Body of pancreas (tissue), 4 donors: ENCODE data around the gene XPR1. TPM values are rescaled to one million over a fixed set of nuclear protein-coding genes. Genes with fewer than 3 reads are reported as not detected.

Experiments used
- ATAC-seq: fragments of 150-250 bp; one replicate; pipeline ENCODE4 v1.9.1; 2016
- DNase-seq, 4 donors: peaks; one replicate each; pipeline ENCODE4 v3.0.0-alpha.2; 2019
- H3K27ac ChIP-seq, 4 donors: fragments of 200-600 bp; sonication (generic); 1 replicate in 3 of 4; 2 replicates in 1 of 4; pipeline versions ENCODE4 v1.5.1 to v1.6.1; 2016 to 2019; ENCODE audit warnings: mild to moderate bottlenecking in 1 of 4, mixed read lengths in 1 of 4, moderate library complexity in 1 of 4
- H3K27me3 ChIP-seq, 2 donors: fragments of 200-600 bp; sonication (generic); one replicate each; pipeline ENCODE4 v1.6.0; 2016; ENCODE audit warnings: mild to moderate bottlenecking in 1 of 2
- H3K36me3 ChIP-seq, 2 donors: fragments of 200-600 bp; sonication (generic); replicated peaks in 1 of 2; 2 replicates each; pipeline ENCODE4 v1.5.1; 2016; ENCODE audit warnings: low read depth in 2 of 2; ENCODE audit not compliant: insufficient read depth in 1 of 2
- H3K4me1 ChIP-seq: fragments of 200-600 bp; sonication (generic); one replicate; pipeline ENCODE4 v1.6.0; 2016
- H3K4me3 ChIP-seq, 2 donors: fragments of 200-600 bp; sonication (generic); 1 replicate in 1 of 2; 2 replicates in 1 of 2; pipeline ENCODE4 v1.5.1; 2016 to 2019
- H3K9me3 ChIP-seq, 3 donors: fragments of 200-600 bp; sonication (generic); 1 replicate in 2 of 3; 2 replicates in 1 of 3; pipeline ENCODE4 v1.5.1; 2016
- CTCF ChIP-seq, 7 experiments: fragments of 450-650 bp in 4 of 7; fragments of 200-600 bp in 3 of 7; sonication (generic) in 3 of 7; IDR thresholded peaks; one replicate each; pipeline ENCODE4 v1.5.1; 2016 to 2019; ENCODE audit warnings: antibody characterized with exemption in 7 of 7
- POLR2A ChIP-seq, 3 donors: fragments of 450-650 bp; IDR thresholded peaks; one replicate each; pipeline ENCODE4 v1.6.1; 2016; ENCODE audit warnings: antibody characterized with exemption in 3 of 3, mild to moderate bottlenecking in 2 of 3
- WGBS, 2 donors: methylation state at CpG; one replicate each; pipeline ENCODE4 v1.1.5; 2017; 5-methylcytosine and 5-hydroxymethylcytosine counted together
- intact Hi-C: fragments of 100-400 bp; cut with DNase I; formaldehyde crosslinking; loops from one replicate; pipeline ENCODE4 v1.15.1; 2023
- total RNA-seq, 2 donors: library from RNA; depleted of rRNA; stranded (reverse); fragments of >200 nt; gene quantifications; one replicate each; pipeline ENCODE4 v1.1.0, GENCODE V29; 2016

XPR1 gene
- total RNA-seq, 2 donors from 2014 or later: 11.5 to 13.0 TPM

DNA sequence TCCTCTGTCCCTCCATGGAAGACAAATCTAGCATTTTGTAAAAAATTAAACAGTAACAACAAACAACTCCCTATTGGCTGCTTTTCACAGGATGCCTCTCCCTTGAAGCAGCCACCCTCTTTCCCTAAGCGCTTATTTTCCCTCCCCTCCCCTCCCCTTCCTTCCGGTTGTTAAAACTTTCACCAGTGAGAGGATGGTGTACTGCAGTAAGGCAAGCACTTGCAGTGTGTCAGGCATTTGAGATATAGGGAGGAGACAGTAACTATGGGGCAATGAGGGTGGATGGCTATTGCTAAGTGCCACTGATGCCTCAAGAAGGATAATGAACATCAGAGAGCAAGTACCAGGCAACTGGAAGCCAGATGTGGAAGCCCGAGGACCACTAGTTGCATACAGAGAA is 261.8 kb downstream of the XPR1 start:
- Histone ChIP-seq H3K4me1 (peaks cover 14% of the 10 kb centered on the region), H3K27me3 (no peaks in the 10 kb centered on the region), H3K36me3 (no peaks in the 10 kb centered on the region), H3K4me3 (no peak overlapping the region), H3K9me3 (no peaks in the 10 kb centered on the region), H3K27ac (no peak overlapping the region)
- intact Hi-C loops: loop anchor here (10.0 kb wide), 1 partner anchor 251 kb away; no protein-coding TSS in a partner anchor
- 76 to 93% methylated on average over 3 of the region's 3 CpGs for WGBS, 2 donors
- TF ChIP-seq CTCF (IDR thresholded peaks at IDR 0.05): no peak
- no peak for TF ChIP-seq POLR2A (IDR thresholded peaks at IDR 0.05)
- ATAC-seq: no peak
- no peak for DNase-seq

DNA sequence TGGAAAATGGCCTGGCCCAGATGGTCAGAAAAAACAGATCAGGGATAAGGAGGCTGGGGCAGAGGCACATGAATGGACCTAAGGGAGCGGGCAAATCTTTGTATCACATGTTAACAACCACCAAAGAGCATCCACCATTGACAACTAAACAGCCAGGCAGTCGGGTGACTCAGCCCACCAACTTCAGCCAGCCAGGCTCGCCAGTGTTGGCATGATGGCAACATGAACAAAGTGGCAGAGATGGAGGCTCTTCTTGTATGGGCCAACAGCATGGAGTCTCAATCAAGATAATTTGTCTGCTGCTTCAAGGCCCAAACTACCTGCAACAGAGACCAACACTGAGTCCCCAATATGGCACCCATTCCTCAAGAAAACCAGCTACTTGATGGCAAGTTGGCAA is 264.3 kb downstream of the XPR1 start:
- ATAC-seq: no peak
- Histone ChIP-seq H3K36me3 (no peaks in the 10 kb centered on the region), H3K9me3 (no peaks in the 10 kb centered on the region), H3K27me3 (no peaks in the 10 kb centered on the region), H3K4me1 (peaks cover 17% of the 10 kb centered on the region), H3K4me3 (no peak overlapping the region), H3K27ac (no peak overlapping the region)
- TF ChIP-seq CTCF (IDR thresholded peaks at IDR 0.05) (no peak), POLR2A (IDR thresholded peaks at IDR 0.05) (no peak)
- intact Hi-C loops: loop anchor here (10.0 kb wide), 1 partner anchor 249 kb away; no protein-coding TSS in a partner anchor
- no peak for DNase-seq
- WGBS, 2 donors: 89 to 96% methylated on average over 3 of the region's 3 CpGs

DNA sequence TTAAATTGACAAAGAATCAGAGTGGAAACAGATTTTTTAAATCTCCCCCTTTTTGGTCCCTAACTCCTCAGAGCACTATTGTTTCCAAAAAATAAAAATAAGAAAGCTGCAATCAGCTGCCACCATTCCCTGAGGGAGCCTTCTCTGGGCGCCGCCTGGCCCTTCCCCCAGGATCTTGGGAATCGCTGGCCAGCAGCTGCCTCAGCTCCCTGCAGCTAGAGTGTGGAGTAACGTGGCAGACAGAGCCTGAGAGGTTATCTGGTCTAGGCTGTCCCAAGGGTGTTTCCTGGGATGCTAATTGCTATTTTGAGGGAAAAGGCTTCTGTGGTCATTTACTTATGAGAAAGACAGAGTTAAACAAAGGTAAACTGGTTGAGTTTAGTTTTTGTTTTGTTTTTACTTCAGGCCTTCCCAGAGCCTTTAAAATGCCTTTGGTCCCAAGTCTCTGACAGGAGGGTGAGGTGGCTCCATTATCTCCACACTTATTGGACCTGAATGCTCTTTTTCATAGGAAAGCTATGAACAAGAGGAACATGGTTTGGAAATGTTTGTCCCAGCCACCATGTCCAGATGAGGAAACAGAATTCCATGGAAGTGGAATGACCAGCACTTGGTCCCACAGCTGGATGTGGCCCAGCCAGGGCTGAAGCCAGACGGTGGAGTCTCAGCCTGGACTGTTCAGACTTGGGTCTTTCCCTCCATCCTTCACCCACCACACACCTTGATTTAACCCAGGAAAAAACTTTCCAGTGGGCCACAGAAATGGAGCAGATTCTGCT is 266.8 kb downstream of the XPR1 start:
- Histone ChIP-seq H3K4me3 (no peak overlapping the region), H3K27ac (peak overlapping the region in 1 of 4 donors; percentile 45), H3K36me3 (no peaks in the 10 kb centered on the region), H3K9me3 (no peaks in the 10 kb centered on the region), H3K4me1 (peaks cover 17% of the 10 kb centered on the region), H3K27me3 (no peaks in the 10 kb centered on the region)
- ATAC-seq (peak; percentile 70), DNase-seq (peak in 2 of 4 donors; percentile 33 to 43)
- TF ChIP-seq POLR2A (IDR thresholded peaks at IDR 0.05) (no peak), CTCF (IDR thresholded peaks at IDR 0.05) (no peak)
- intact Hi-C loops: loop anchor here (10.0 kb wide), 1 partner anchor 246 kb away; no protein-coding TSS in a partner anchor
- WGBS, 2 donors: 45 to 48% methylated on average over 5 of the region's 5 CpGs

- ATAC-seq: no peak
- Histone ChIP-seq H3K4me3 (no peak overlapping the region), H3K27ac (no peak overlapping the region)
Measured at GRCh38 chr1:180899262-180899661, 267.4 kb downstream of the XPR1 start.

More at GRCh38 chr1:180899262-180899661, 267.4 kb downstream of the XPR1 start:
- H3K4me1 ChIP-seq: peaks cover 17% of the 10 kb centered on the region
- no peaks in the 10 kb centered on the region for H3K36me3 ChIP-seq
- no peaks in the 10 kb centered on the region for H3K9me3 ChIP-seq
- intact Hi-C loops: loop anchor here (10.0 kb wide), 1 partner anchor 246 kb away; no protein-coding TSS in a partner anchor
- TF ChIP-seq CTCF (IDR thresholded peaks at IDR 0.05) (no peak), POLR2A (IDR thresholded peaks at IDR 0.05) (no peak)
- DNase-seq: no peak
- 88% methylated on average over 7 of the region's 7 CpGs; no CpG with 5 or more reads in 1 of the 2 donors for WGBS, 2 donors
- H3K27me3 ChIP-seq: no peaks in the 10 kb centered on the region
